ENCODE results near the gene ARIH1. TPM values are rescaled to one million over a fixed set of nuclear protein-coding genes. Genes with fewer than 3 reads are reported as not detected.

Gene ARIH1
- total RNA-seq, 1 experiment from 2014 or later, result 63.0 TPM

DNA sequence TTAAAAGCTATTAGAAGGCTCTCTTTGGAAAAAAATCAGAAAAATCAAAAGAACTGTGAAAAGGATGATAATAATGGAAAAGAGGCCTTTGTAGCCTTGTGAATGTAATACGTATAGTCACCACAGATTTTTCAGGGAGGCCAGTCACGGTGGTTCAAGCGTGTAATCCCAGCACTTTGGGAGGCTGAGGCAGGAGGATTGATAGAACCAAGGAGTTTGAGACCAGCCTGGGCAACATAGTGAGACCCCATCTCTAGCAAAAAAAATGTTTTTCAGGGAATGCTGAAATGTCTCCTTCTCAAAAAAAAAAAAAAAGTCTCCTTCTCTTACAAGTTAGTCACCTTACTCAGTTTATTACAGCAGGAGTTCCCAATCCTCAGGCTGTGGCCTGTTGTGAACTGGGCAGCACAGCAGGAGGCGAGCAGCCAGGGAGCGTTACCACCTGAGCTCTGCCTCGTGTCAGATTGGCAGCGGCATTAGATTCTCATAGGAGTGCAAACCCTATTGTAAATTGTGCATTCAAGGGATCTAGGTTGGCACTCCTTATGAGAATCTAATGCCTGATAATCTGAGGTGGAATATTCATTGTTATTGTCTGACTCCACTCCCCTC is 15.9 kb downstream of the ARIH1 start:
- no peak overlapping the region for H2AFZ ChIP-seq (ENCODE audit: low read length)
- intact Hi-C loops (cut with micrococcal nuclease), result no loop called here
- H3K9me3 ChIP-seq (ENCODE audit: low read length), result no peaks in the 10 kb centered on the region
- no peak overlapping the region for H3K9ac ChIP-seq (ENCODE audit: low read length)
- no TSS peak for BruUV-seq (replicated peaks)
- peaks cover 99% of the 10 kb centered on the region for H3K79me2 ChIP-seq (ENCODE audit: low read length)
- DNase-seq, result no peak
- 0 out of 2 replicates have a peak, but pooled peaks cover 3% of the 10 kb centered on the region for H3K36me3 ChIP-seq (ENCODE audit: low read depth, low read length)
- no peaks in the 10 kb centered on the region for H3F3A ChIP-seq (ENCODE audit: low read length, unreplicated experiment)
- H3K27ac ChIP-seq (ENCODE audit: low read length), result no peak overlapping the region
- no peak overlapping the region for H3K4me2 ChIP-seq (ENCODE audit: low read length)
- H3K4me3 ChIP-seq (ENCODE audit: low read length), result no peak overlapping the region
- no peaks in the 10 kb centered on the region for H3K27me3 ChIP-seq (ENCODE audit: low read length)
- H4K20me1 ChIP-seq (ENCODE audit: low read length), result peaks cover 73% of the 10 kb centered on the region
- no peak for TF ChIP-seq EZH2phosphoT487 (IDR thresholded peaks at IDR 0.05; ENCODE audit: borderline replicate concordance, low read length)
- TF ChIP-seq, protein P1, sequence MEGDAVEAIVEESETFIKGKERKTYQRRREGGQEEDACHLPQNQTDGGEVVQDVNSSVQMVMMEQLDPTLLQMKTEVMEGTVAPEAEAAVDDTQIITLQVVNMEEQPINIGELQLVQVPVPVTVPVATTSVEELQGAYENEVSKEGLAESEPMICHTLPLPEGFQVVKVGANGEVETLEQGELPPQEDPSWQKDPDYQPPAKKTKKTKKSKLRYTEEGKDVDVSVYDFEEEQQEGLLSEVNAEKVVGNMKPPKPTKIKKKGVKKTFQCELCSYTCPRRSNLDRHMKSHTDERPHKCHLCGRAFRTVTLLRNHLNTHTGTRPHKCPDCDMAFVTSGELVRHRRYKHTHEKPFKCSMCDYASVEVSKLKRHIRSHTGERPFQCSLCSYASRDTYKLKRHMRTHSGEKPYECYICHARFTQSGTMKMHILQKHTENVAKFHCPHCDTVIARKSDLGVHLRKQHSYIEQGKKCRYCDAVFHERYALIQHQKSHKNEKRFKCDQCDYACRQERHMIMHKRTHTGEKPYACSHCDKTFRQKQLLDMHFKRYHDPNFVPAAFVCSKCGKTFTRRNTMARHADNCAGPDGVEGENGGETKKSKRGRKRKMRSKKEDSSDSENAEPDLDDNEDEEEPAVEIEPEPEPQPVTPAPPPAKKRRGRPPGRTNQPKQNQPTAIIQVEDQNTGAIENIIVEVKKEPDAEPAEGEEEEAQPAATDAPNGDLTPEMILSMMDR (conservative IDR thresholded peaks at IDR 0.05; ENCODE audit: low read depth, low read length), result no peak
- TF ChIP-seq EZH2 (IDR thresholded peaks at IDR 0.05; ENCODE audit: low read length, unreplicated experiment), result no peak
- ATAC-seq, result no peak
- CTCF ChIA-PET, result no interaction called here
- POLR2A ChIA-PET (ENCODE audit: unreplicated experiment), result no interaction called here
- H3K9me2 ChIP-seq (replicated peaks; ENCODE audit: low read length), result no peaks in the 10 kb centered on the region
- peaks cover 37% of the 10 kb centered on the region for H3K4me1 ChIP-seq (ENCODE audit: insufficient read depth, low read length)

DNA sequence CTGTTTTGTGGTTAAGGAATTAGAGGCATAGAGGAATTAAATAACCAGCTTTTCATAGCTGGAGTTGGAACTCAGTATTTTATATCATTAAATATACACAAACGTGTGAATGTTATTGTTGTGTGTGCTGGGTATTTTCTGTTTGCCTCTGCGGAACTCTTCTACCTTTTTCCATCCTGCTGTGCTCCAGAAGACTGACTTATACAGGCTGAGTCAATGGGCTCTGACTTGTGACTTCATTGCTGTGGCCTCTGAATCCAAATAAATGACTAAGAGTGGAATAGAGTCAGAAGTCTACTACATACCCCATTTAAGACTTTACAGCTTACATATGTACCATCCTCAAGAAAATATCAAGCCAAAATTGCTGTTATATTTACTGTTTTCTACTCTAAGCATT is 17.6 kb downstream of the ARIH1 start:
- POLR2A ChIA-PET (ENCODE audit: unreplicated experiment), result no interaction called here
- Histone ChIP-seq H3K36me3 (ENCODE audit: low read depth, low read length) (0 out of 2 replicates have a peak, but pooled peaks cover 3% of the 10 kb centered on the region), H3K4me2 (ENCODE audit: low read length) (0 out of 2 replicates have a peak overlapping the region, but pooled peaks have one; percentile 12), H3K27me3 (ENCODE audit: low read length) (no peaks in the 10 kb centered on the region), H2AFZ (ENCODE audit: low read length) (no peak overlapping the region), H3K4me1 (ENCODE audit: insufficient read depth, low read length) (peaks cover 29% of the 10 kb centered on the region), H3F3A (ENCODE audit: low read length, unreplicated experiment) (no peaks in the 10 kb centered on the region), H3K9ac (ENCODE audit: low read length) (no peak overlapping the region), H3K4me3 (ENCODE audit: low read length) (no peak overlapping the region), H3K79me2 (ENCODE audit: low read length) (peaks cover 99% of the 10 kb centered on the region), H3K9me3 (ENCODE audit: low read length) (no peaks in the 10 kb centered on the region), H3K27ac (ENCODE audit: low read length) (0 out of 2 replicates have a peak overlapping the region, but pooled peaks have one; percentile 5), H3K9me2 (replicated peaks; ENCODE audit: low read length) (no peaks in the 10 kb centered on the region), H4K20me1 (ENCODE audit: low read length) (peaks cover 71% of the 10 kb centered on the region)
- CTCF ChIA-PET, result no interaction called here
- intact Hi-C loops (cut with micrococcal nuclease), result no loop called here
- BruUV-seq (replicated peaks), result no TSS peak
- DNase-seq (peak; percentile 72), ATAC-seq (peak; percentile 97)
- TF ChIP-seq EZH2phosphoT487 (IDR thresholded peaks at IDR 0.05; ENCODE audit: borderline replicate concordance, low read length) (no peak), EZH2 (IDR thresholded peaks at IDR 0.05; ENCODE audit: low read length, unreplicated experiment) (no peak)
- TF ChIP-seq, protein P1 (conservative IDR thresholded peaks at IDR 0.05; ENCODE audit: low read depth, low read length), result no peak

DNA sequence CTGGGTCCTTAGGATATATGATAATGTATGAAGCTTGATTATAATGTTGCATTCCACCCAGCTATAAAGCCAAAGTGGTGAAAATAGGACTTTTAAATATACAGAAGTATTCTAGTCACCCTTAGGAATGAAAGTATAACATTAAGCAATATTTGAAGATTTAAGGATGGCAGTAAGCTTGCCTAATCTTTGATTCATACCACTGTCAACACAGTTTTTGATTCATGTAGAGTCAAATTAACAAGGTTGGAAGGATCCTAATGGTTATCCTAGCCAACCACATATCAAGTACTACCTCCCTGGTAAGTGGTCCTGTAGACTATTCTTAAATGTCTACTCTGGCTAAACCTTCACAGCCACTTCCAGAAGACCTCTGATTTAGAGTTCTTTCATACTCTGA is 18.6 kb downstream of the ARIH1 start:
- Histone ChIP-seq H3K79me2 (ENCODE audit: low read length) (peaks cover 99% of the 10 kb centered on the region), H3F3A (ENCODE audit: low read length, unreplicated experiment) (no peaks in the 10 kb centered on the region), H3K27ac (ENCODE audit: low read length) (no peak overlapping the region), H3K4me3 (ENCODE audit: low read length) (no peak overlapping the region), H2AFZ (ENCODE audit: low read length) (no peak overlapping the region), H3K4me2 (ENCODE audit: low read length) (0 out of 2 replicates have a peak overlapping the region, but pooled peaks have one; percentile 11), H3K36me3 (ENCODE audit: low read depth, low read length) (peaks cover 5% of the 10 kb centered on the region; the same call in 1 of the 2 replicates), H3K27me3 (ENCODE audit: low read length) (no peaks in the 10 kb centered on the region), H3K4me1 (ENCODE audit: insufficient read depth, low read length) (peaks cover 21% of the 10 kb centered on the region), H4K20me1 (ENCODE audit: low read length) (peaks cover 72% of the 10 kb centered on the region), H3K9me2 (replicated peaks; ENCODE audit: low read length) (no peaks in the 10 kb centered on the region), H3K9me3 (ENCODE audit: low read length) (no peaks in the 10 kb centered on the region), H3K9ac (ENCODE audit: low read length) (no peak overlapping the region)
- POLR2A ChIA-PET (ENCODE audit: unreplicated experiment), result no interaction called here
- TF ChIP-seq, protein P1 (conservative IDR thresholded peaks at IDR 0.05; ENCODE audit: low read depth, low read length), result no peak
- TF ChIP-seq EZH2 (IDR thresholded peaks at IDR 0.05; ENCODE audit: low read length, unreplicated experiment) (no peak), EZH2phosphoT487 (IDR thresholded peaks at IDR 0.05; ENCODE audit: borderline replicate concordance, low read length) (no peak)
- intact Hi-C loops (cut with micrococcal nuclease), result no loop called here
- no peak for ATAC-seq
- BruUV-seq (replicated peaks), result no TSS peak
- CTCF ChIA-PET, result no interaction called here
- no peak for DNase-seq
